ENCODE measurements around the gene CDH12. TPM values are rescaled to one million over a fixed set of nuclear protein-coding genes. Genes with fewer than 3 reads are reported as not detected.

The CDH12 gene
- total and polyA plus RNA-seq, 4 donors: 0.02 to 3.7 (median 0.31) TPM; not detected in 1

DNA sequence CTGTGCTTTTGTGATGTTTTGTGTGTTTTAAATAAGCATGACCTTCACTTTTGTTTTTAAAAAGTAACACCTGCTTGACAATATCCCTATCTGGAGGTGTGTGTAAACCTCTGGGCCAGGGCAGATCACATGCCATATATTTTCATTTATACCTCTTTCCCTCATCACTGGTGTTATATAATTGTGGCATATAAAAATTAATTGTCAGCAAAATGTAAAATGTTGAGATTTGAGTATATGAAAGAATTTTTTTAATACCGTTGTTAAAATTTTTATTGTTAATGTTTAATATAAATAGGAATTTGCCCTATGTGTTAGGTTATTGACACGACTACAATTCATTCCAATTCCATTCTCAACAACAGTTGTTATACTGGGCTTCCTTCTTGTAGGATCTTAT, 6.5 kb downstream of the CDH12 start:
- TF ChIP-seq, protein P1, sequence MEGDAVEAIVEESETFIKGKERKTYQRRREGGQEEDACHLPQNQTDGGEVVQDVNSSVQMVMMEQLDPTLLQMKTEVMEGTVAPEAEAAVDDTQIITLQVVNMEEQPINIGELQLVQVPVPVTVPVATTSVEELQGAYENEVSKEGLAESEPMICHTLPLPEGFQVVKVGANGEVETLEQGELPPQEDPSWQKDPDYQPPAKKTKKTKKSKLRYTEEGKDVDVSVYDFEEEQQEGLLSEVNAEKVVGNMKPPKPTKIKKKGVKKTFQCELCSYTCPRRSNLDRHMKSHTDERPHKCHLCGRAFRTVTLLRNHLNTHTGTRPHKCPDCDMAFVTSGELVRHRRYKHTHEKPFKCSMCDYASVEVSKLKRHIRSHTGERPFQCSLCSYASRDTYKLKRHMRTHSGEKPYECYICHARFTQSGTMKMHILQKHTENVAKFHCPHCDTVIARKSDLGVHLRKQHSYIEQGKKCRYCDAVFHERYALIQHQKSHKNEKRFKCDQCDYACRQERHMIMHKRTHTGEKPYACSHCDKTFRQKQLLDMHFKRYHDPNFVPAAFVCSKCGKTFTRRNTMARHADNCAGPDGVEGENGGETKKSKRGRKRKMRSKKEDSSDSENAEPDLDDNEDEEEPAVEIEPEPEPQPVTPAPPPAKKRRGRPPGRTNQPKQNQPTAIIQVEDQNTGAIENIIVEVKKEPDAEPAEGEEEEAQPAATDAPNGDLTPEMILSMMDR (IDR thresholded peaks at IDR 0.05; ENCODE audit: control extremely low read depth, extremely low read depth): no peak
- WGBS, 2 donors: 84 to 91% methylated on average over 2 of the region's 2 CpGs
- peaks cover 0 to 11% (median 3%) of the 10 kb centered on the region in 3 donors for H3K27me3 ChIP-seq (ENCODE audit: control insufficient read depth in 3 of 3, insufficient read depth in 3 of 3, low read length in 2 of 3)

DNA sequence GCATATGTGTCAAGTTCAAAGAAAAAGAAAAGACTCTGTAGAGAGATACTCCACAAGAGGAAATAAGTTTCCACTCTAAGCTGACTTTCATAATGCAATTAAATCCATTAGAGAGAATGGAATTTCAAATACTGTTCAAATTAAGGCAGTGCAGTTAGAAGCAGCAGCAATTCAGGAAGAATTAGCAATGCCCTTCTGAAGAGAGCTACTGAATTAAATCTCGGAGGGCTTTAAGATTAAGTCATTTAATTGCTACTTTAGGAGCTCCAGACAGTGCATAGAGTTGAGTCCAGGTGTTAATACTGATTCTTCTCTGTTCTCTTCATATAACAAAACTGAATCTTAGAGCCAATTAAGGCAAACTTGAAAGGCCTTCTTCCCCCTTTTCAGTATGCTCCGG, 8.5 kb downstream of the CDH12 start:
- DNase-seq (no peak), ATAC-seq (ENCODE audit: insufficient read depth, low FRiP score) (no peak)
- Histone ChIP-seq H3K4me1 (ENCODE audit: control insufficient read depth in 5 of 5, insufficient read depth in 5 of 5, low read length in 5 of 5) (no peaks in the 10 kb centered on the region), H3K4me3 (no peak overlapping the region), H3K9ac (ENCODE audit: insufficient read depth in 1 of 2, low read length in 2 of 2) (no peak overlapping the region), H3K27me3 (ENCODE audit: control insufficient read depth in 3 of 3, insufficient read depth in 3 of 3, low read length in 2 of 3) (no peaks in the 10 kb centered on the region), H3K36me3 (ENCODE audit: control insufficient read depth in 4 of 4, insufficient read depth in 4 of 4, low read length in 4 of 4) (no peaks in the 10 kb centered on the region), H3K27ac (ENCODE audit: low read depth in 1 of 2, low read length in 1 of 2) (no peak overlapping the region), H3K9me3 (ENCODE audit: control insufficient read depth in 4 of 4, insufficient read depth in 3 of 4, low read length in 3 of 4) (no peaks in the 10 kb centered on the region)
- TF ChIP-seq, protein P1 (IDR thresholded peaks at IDR 0.05; ENCODE audit: control extremely low read depth, extremely low read depth): no peak
- 83 to 87% methylated on average over 2 of the region's 2 CpGs for WGBS, 2 donors

More for the DNA sequence above, 6.5 kb downstream of the CDH12 start:
- Histone ChIP-seq H3K27ac (ENCODE audit: low read depth in 1 of 2, low read length in 1 of 2) (no peak overlapping the region), H3K4me3 (no peak overlapping the region), H3K36me3 (ENCODE audit: control insufficient read depth in 4 of 4, insufficient read depth in 4 of 4, low read length in 4 of 4) (no peaks in the 10 kb centered on the region), H3K9me3 (ENCODE audit: control insufficient read depth in 4 of 4, insufficient read depth in 3 of 4, low read length in 3 of 4) (no peaks in the 10 kb centered on the region), H3K9ac (ENCODE audit: insufficient read depth in 1 of 2, low read length in 2 of 2) (no peak overlapping the region), H3K4me1 (ENCODE audit: control insufficient read depth in 5 of 5, insufficient read depth in 5 of 5, low read length in 5 of 5) (no peaks in the 10 kb centered on the region)
- DNase-seq (no peak), ATAC-seq (ENCODE audit: insufficient read depth, low FRiP score) (no peak)

DNA sequence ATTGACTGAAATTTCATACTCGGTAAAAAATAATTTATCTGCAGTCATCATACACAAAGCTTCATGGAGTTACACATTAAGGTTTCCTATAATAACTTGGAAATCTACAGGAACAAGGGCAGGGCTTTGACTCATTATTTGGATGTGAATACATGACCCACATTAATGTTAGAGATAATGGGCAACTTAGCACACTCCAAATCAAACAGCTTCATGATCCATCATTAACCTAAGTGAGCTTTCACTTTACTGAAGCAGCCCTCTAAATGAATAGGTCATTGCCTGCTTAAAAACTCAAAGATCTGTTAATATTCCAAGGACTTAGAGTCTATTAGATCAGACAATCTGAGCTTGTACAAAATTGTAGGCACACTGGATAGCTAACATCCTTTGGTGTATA, 9.0 kb downstream of the CDH12 start:
- no peak for ATAC-seq (ENCODE audit: insufficient read depth, low FRiP score)
- H3K9me3 ChIP-seq (ENCODE audit: control insufficient read depth in 4 of 4, insufficient read depth in 3 of 4, low read length in 3 of 4): no peaks in the 10 kb centered on the region
- H3K27ac ChIP-seq (ENCODE audit: low read depth in 1 of 2, low read length in 1 of 2): no peak overlapping the region
- no peaks in the 10 kb centered on the region for H3K27me3 ChIP-seq (ENCODE audit: control insufficient read depth in 3 of 3, insufficient read depth in 3 of 3, low read length in 2 of 3)
- DNase-seq: no peak
- H3K9ac ChIP-seq (ENCODE audit: insufficient read depth in 1 of 2, low read length in 2 of 2): no peak overlapping the region
- TF ChIP-seq, protein P1 (IDR thresholded peaks at IDR 0.05; ENCODE audit: control extremely low read depth, extremely low read depth): no peak
- WGBS, 2 donors: 56 to 77% methylated on average over 1 of the region's 1 CpG
- no peaks in the 10 kb centered on the region for H3K36me3 ChIP-seq (ENCODE audit: control insufficient read depth in 4 of 4, insufficient read depth in 4 of 4, low read length in 4 of 4)
- no peak overlapping the region for H3K4me3 ChIP-seq
- no peaks in the 10 kb centered on the region for H3K4me1 ChIP-seq (ENCODE audit: control insufficient read depth in 5 of 5, insufficient read depth in 5 of 5, low read length in 5 of 5)

DNA sequence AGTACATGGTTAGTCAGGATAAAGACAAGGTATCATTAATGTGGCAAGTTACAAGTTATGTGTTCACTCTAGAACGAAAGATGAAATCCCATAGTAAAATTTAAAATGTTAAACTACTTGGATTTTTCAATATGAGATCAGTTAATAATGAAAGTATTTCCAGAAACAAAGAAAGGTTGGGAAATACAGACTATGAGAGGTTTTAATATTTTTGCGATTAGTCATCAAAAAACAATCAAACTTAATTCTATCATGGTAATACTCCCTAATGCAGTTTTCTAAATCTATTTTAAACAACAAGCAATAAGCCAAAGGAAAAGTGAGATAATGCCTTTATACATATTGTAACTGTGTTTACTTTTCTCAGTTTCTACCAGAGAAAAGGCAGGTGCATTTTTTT, 10.6 kb downstream of the CDH12 start:
- no peaks in the 10 kb centered on the region for H3K27me3 ChIP-seq (ENCODE audit: control insufficient read depth in 3 of 3, insufficient read depth in 3 of 3, low read length in 2 of 3)
- no peaks in the 10 kb centered on the region for H3K4me1 ChIP-seq (ENCODE audit: control insufficient read depth in 5 of 5, insufficient read depth in 5 of 5, low read length in 5 of 5)
- DNase-seq: no peak
- H3K4me3 ChIP-seq: no peak overlapping the region
- H3K9me3 ChIP-seq (ENCODE audit: control insufficient read depth in 4 of 4, insufficient read depth in 3 of 4, low read length in 3 of 4): no peaks in the 10 kb centered on the region
- H3K36me3 ChIP-seq (ENCODE audit: control insufficient read depth in 4 of 4, insufficient read depth in 4 of 4, low read length in 4 of 4): no peaks in the 10 kb centered on the region
- ATAC-seq (ENCODE audit: insufficient read depth, low FRiP score): no peak
- no peak overlapping the region for H3K9ac ChIP-seq (ENCODE audit: insufficient read depth in 1 of 2, low read length in 2 of 2)
- no peak overlapping the region for H3K27ac ChIP-seq (ENCODE audit: low read depth in 1 of 2, low read length in 1 of 2)
- TF ChIP-seq, protein P1 (IDR thresholded peaks at IDR 0.05; ENCODE audit: control extremely low read depth, extremely low read depth): no peak
- WGBS, 2 donors: 78 to 91% methylated on average over 2 of the region's 2 CpGs

Data from lung (tissue), 12 donors.